Measurements from ENCODE around the gene TARBP1. TPM values are rescaled to one million over a fixed set of nuclear protein-coding genes. Genes with fewer than 3 reads are reported as not detected.

Gene TARBP1
- total and polyA plus RNA-seq, 2 of the 13 experiments (the other 11 are each of a cell fraction or from before 2014, with no cell fraction given), result 37.7 to 67.0 TPM

GRCh38 chr1:234507626-234508387 is 28.8 kb upstream of the TARBP1 start:
- in situ Hi-C loops (cut with HindIII; ENCODE audit: extremely low pct_ligation_motif_present, low pct_unique_long_range_greater_than_20kb) (no loop called here), intact Hi-C loops (cut with micrococcal nuclease; ENCODE audit: unreplicated experiment) (no loop called here)
- no peaks in the 10 kb centered on the region for H3K9me3 ChIP-seq (ENCODE audit: low read length)
- peak overlapping the region; percentile 21; the same call in 1 of the 2 replicates for H3K4me2 ChIP-seq (ENCODE audit: low read depth, low read length)
- no peak overlapping the region for H2AFZ ChIP-seq (ENCODE audit: low read length)
- CTCF ChIA-PET (ENCODE audit: low intra/inter-chr PET ratio, low total read pairs), result no interaction called here
- no peak overlapping the region for H3K9ac ChIP-seq (ENCODE audit: insufficient read depth, low read depth, low read length)
- H3K79me2 ChIP-seq (ENCODE audit: insufficient read depth, low read length), result no peaks in the 10 kb centered on the region
- POLR2A ChIA-PET, result interaction anchor here (1.2 to 2.7 kb wide), 4 partner anchors 9 to 216 kb away, joined by 3 to 9 read pairs (median 4); no protein-coding TSS in a partner anchor
- DNase-seq (ENCODE audit: low spot score), result no peak
- no TSS peak for BruUV-seq (replicated peaks)
- ATAC-seq, result no peak
- peak overlapping the region; percentile 44 for H3K27ac ChIP-seq (ENCODE audit: extremely low read length, insufficient read depth, low read length)
- no peaks in the 10 kb centered on the region for H3K27me3 ChIP-seq (ENCODE audit: control insufficient read depth in 1 of 2, insufficient read depth in 2 of 2, low read length in 2 of 2)
- no peak for FAIRE-seq
- peaks cover 37% of the 10 kb centered on the region for H3K4me1 ChIP-seq (ENCODE audit: insufficient read depth, low read length)
- no peaks in the 10 kb centered on the region for H3K36me3 ChIP-seq (replicated peaks in 1 of 2; ENCODE audit: control insufficient read depth in 1 of 2, insufficient read depth in 2 of 2, low read length in 2 of 2)
- H3K4me3 ChIP-seq (replicated peaks in 1 of 3; ENCODE audit: insufficient read depth in 1 of 3, low read depth in 2 of 3, low read length in 3 of 3), result no peak overlapping the region
- H4K20me1 ChIP-seq (ENCODE audit: insufficient read depth, low read length), result no peaks in the 10 kb centered on the region
- TF ChIP-seq MYC (CRISPR knock-in tag; IDR thresholded peaks at IDR 0.05; ENCODE audit: borderline replicate concordance), result no peak
- no peak for TF ChIP-seq NR2C2 (CRISPR knock-in tag; IDR thresholded peaks at IDR 0.05; ENCODE audit: borderline replicate concordance)
- no peak for TF ChIP-seq SCMH1 (CRISPR knock-in tag; IDR thresholded peaks at IDR 0.05; ENCODE audit: borderline replicate concordance)
- no peak for TF ChIP-seq ZNF800 (CRISPR knock-in tag; IDR thresholded peaks at IDR 0.05)
- no peak for TF ChIP-seq TRAFD1 (CRISPR knock-in tag; IDR thresholded peaks at IDR 0.05; ENCODE audit: borderline replicate concordance)
- TF ChIP-seq PLRG1 (conservative IDR thresholded peaks at IDR 0.05), result no peak
- TF ChIP-seq NFE2 (CRISPR knock-in tag; IDR thresholded peaks at IDR 0.05), result no peak
- TF ChIP-seq CCDC6 (CRISPR knock-in tag; IDR thresholded peaks at IDR 0.05), result 0 out of 2 replicates have a peak, but pooled peaks have one; percentile 8
- peak in 1 of 2 experiments; percentile 75; a peak in 2 of 4 replicates for TF ChIP-seq ATF4 (CRISPR knock-in tag; IDR thresholded peaks at IDR 0.05)
- TF ChIP-seq SAP130 (CRISPR knock-in tag; IDR thresholded peaks at IDR 0.05; ENCODE audit: low read depth), result 0 out of 2 replicates have a peak, but pooled peaks have one; percentile 6
- TF ChIP-seq PHF5A (CRISPR knock-in tag; IDR thresholded peaks at IDR 0.05; ENCODE audit: low read depth, unreplicated experiment), result no peak
- TF ChIP-seq RBM39 (IDR thresholded peaks at IDR 0.05; ENCODE audit: low read depth, low read length, poor library complexity, severe bottlenecking), result no peak
- TF ChIP-seq ZSCAN30 (CRISPR knock-in tag; IDR thresholded peaks at IDR 0.05), result no peak
- TF ChIP-seq MIER2 (CRISPR knock-in tag; IDR thresholded peaks at IDR 0.05), result no peak
- no peak for TF ChIP-seq ZNF770 (CRISPR knock-in tag; IDR thresholded peaks at IDR 0.05)
- 86% methylated on average over 11 of the region's 11 CpGs for WGBS (ENCODE audit: low lambda C conversion rate)
